HEK293 (cell line): ENCODE results near the gene PLPPR2.

Experiments
- CTCF ChIA-PET: fragments of 350-600 bp; formaldehyde crosslinking; extraction: SDS; loops from one replicate; lab custom pipeline; 2021; ENCODE audit warnings: antibody characterized with exemption; lab: Yijun Ruan, JAX
- POLR2A ChIA-PET: fragments of 300-600 bp; formaldehyde crosslinking; extraction: SDS; loops from one replicate; lab custom pipeline; 2020; ENCODE audit warnings: antibody characterized with exemption, inconsistent platforms; lab: Yijun Ruan, JAX
- H3K27ac ChIP-seq: fragments of 200-500 bp; sonication (Bioruptor generic); 2 replicates; pipeline ENCODE4 v1.5.1; 2014; ENCODE audit warnings: low read depth, low read length, control low read depth, inconsistent platforms; ENCODE audit errors: extremely low read depth
- H3K36me3 ChIP-seq, 2 experiments: fragments of 200-500 bp in 1 of 2; sonication (Bioruptor generic) in 1 of 2; 1 replicate in 1 of 2; 2 replicates in 1 of 2; pipeline ENCODE4 v1.5.1; 2014 to 2017; ENCODE audit warnings: inconsistent platforms in 2 of 2, low read length in 2 of 2; ENCODE audit not compliant: control insufficient read depth in 2 of 2, insufficient read depth in 1 of 2
- H3K4me1 ChIP-seq: fragments of 200-500 bp; sonication (Bioruptor generic); 2 replicates; pipeline ENCODE4 v1.5.1; 2014; ENCODE audit warnings: mild to moderate bottlenecking, low read length, inconsistent platforms; ENCODE audit not compliant: control insufficient read depth, insufficient read depth
- H3K4me3 ChIP-seq: 2 replicates; pipeline ENCODE4 v1.5.1; 2011; ENCODE audit warnings: low read depth, mild to moderate bottlenecking, control low read depth, low read length, moderate library complexity
- H3K9me3 ChIP-seq: fragments of 200-500 bp; sonication (Bioruptor generic); 2 replicates; pipeline ENCODE4 v1.5.1; 2014; ENCODE audit warnings: low read depth, low read length, inconsistent platforms; ENCODE audit not compliant: control insufficient read depth, insufficient read depth
- BCL11A ChIP-seq: fragments of 450-650 bp; formaldehyde crosslinking; IDR thresholded peaks from 2 replicates; pipeline ENCODE4 v1.5.1; 2016; ENCODE audit warnings: low read depth, missing biosample characterization, missing genetic modification characterization
- EGR2 ChIP-seq: fragments of 450-650 bp; formaldehyde crosslinking; IDR thresholded peaks from 2 replicates; pipeline ENCODE4 v1.5.1; 2016; ENCODE audit warnings: low read depth, missing biosample characterization, missing genetic modification characterization
- GLI2 ChIP-seq: fragments of 450-650 bp; formaldehyde crosslinking; IDR thresholded peaks from 2 replicates; pipeline ENCODE4; 2017; ENCODE audit warnings: missing biosample characterization, missing genetic modification characterization, low read depth, borderline replicate concordance
- GLIS1 ChIP-seq: fragments of 450-650 bp; formaldehyde crosslinking; IDR thresholded peaks from 2 replicates; pipeline ENCODE4 v1.5.1; 2016; ENCODE audit warnings: missing biosample characterization, missing genetic modification characterization
- GLIS2 ChIP-seq: fragments of 450-650 bp; formaldehyde crosslinking; IDR thresholded peaks from 2 replicates; pipeline ENCODE4 v1.5.1; 2016; ENCODE audit warnings: missing biosample characterization, missing genetic modification characterization
- PRDM6 ChIP-seq: fragments of 450-650 bp; formaldehyde crosslinking; IDR thresholded peaks from 2 replicates; pipeline ENCODE4 v1.5.1; 2017; ENCODE audit warnings: missing biosample characterization, missing genetic modification characterization
- WT1 ChIP-seq: fragments of 450-650 bp; formaldehyde crosslinking; IDR thresholded peaks from 2 replicates; pipeline ENCODE4 v1.5.1; 2016; ENCODE audit warnings: missing biosample characterization, missing genetic modification characterization
- ZFP3 ChIP-seq: fragments of 450-650 bp; formaldehyde crosslinking; IDR thresholded peaks from 2 replicates; pipeline ENCODE4 v1.5.1; 2016; ENCODE audit warnings: low read depth, missing biosample characterization, missing genetic modification characterization
- ZNF221 ChIP-seq: fragments of 450-650 bp; formaldehyde crosslinking; IDR thresholded peaks from 2 replicates; pipeline ENCODE4 v1.5.1; 2017; ENCODE audit warnings: missing biosample characterization, missing genetic modification characterization, borderline replicate concordance
- ZNF26 ChIP-seq: fragments of 450-650 bp; formaldehyde crosslinking; IDR thresholded peaks from 2 replicates; pipeline ENCODE4 v1.5.1; 2016; ENCODE audit warnings: missing biosample characterization, missing genetic modification characterization
- ZNF311 ChIP-seq: fragments of 450-650 bp; formaldehyde crosslinking; IDR thresholded peaks from 2 replicates; pipeline ENCODE4 v1.5.1; 2017; ENCODE audit warnings: missing biosample characterization, missing genetic modification characterization, borderline replicate concordance
- ZNF366 ChIP-seq: fragments of 450-650 bp; formaldehyde crosslinking; conservative IDR thresholded peaks from 2 replicates; pipeline ENCODE4 v1.5.1; 2016; ENCODE audit warnings: missing biosample characterization, missing genetic modification characterization
- ZNF394 ChIP-seq: fragments of 450-650 bp; formaldehyde crosslinking; IDR thresholded peaks from 2 replicates; pipeline ENCODE4 v1.5.1; 2016; ENCODE audit warnings: missing biosample characterization, missing genetic modification characterization, mild to moderate bottlenecking, moderate library complexity, borderline replicate concordance
- ZNF560 ChIP-seq: fragments of 450-650 bp; formaldehyde crosslinking; IDR thresholded peaks from 2 replicates; pipeline ENCODE4 v1.5.1; 2017; ENCODE audit warnings: missing biosample characterization, missing genetic modification characterization, borderline replicate concordance
- ZNF596 ChIP-seq: fragments of 450-650 bp; IDR thresholded peaks from 2 replicates; pipeline ENCODE4 v1.5.0; 2018; ENCODE audit warnings: missing biosample characterization, mild to moderate bottlenecking, missing genetic modification characterization, moderate library complexity
- ZNF843 ChIP-seq: fragments of 450-650 bp; formaldehyde crosslinking; IDR thresholded peaks from 2 replicates; pipeline ENCODE4 v1.5.1; 2016; ENCODE audit warnings: missing biosample characterization, missing genetic modification characterization
- ZSCAN16 ChIP-seq: fragments of 450-650 bp; formaldehyde crosslinking; IDR thresholded peaks from 2 replicates; pipeline ENCODE4 v1.5.1; 2016; ENCODE audit warnings: missing biosample characterization, missing genetic modification characterization
- TF ChIP-seq, protein P1 (sequence below): fragments of 450-650 bp; formaldehyde crosslinking; IDR thresholded peaks from 2 replicates; pipeline ENCODE4 v1.5.1; 2017; ENCODE audit warnings: missing biosample characterization, mild to moderate bottlenecking, missing genetic modification characterization, moderate library complexity
- TF ChIP-seq, protein P2 (sequence below): fragments of 450-650 bp; formaldehyde crosslinking; IDR thresholded peaks from 2 replicates; pipeline ENCODE4 v1.5.1; 2016; ENCODE audit warnings: missing biosample characterization, missing genetic modification characterization
- TF ChIP-seq, protein P3 (sequence below): fragments of 450-650 bp; formaldehyde crosslinking; IDR thresholded peaks from 2 replicates; pipeline ENCODE4 v1.5.1; 2017; ENCODE audit warnings: missing biosample characterization, missing genetic modification characterization

Gene PLPPR2

DNA sequence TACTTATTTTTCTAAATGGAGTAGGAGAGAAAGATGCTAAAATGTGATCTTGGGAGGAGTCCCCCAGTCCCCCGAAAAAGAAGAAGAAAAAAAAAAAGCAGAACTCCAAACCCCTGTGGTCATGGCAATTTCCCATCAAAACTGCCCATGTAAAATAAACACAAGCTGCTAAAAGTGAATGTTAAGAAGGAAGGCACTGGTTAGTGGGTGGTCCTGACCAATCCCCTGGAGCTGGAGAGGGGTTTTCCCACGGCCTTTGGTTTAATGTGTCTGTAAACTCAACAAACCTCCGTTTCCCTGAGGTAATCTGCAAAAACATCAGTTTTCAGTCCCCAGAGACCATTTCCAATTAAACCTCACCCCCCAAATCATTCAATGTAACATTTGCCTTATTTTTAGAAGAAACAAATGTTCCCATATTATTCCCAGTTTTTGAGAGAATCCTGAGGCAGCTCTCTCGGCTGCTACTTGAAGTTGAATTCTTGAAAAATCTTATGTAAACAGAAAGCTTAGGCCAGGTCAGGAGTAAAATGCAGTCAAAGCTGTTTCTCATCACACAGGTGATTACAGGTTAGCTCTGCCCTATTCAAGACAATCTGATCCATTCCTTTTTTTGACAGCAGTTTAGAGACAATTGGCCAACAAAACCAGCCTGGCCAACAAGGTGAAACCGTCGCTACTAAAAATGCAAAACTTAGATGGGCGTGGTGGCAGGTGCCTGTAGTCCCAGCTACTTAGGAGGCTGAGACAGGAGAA is 32.8 kb upstream of the PLPPR2 start:
- Histone ChIP-seq H3K36me3 (peaks cover 0 to 6% of the 10 kb centered on the region in 2 experiments; a peak in 2 of 3 replicates), H3K27ac (no peak overlapping the region), H3K9me3 (no peaks in the 10 kb centered on the region), H3K4me1 (peaks cover 20% of the 10 kb centered on the region), H3K4me3 (no peak overlapping the region)
- no peak for TF ChIP-seq ZNF843 (tag by site-specific recombination)
- peak; percentile 69 for TF ChIP-seq PRDM6 (tag by site-specific recombination)
- peak; percentile 19; the same call in 1 of the 2 replicates for TF ChIP-seq GLIS1
- CTCF ChIA-PET = interaction anchor here (0.7 to 1.9 kb wide), 8 partner anchors 10 to 379 kb away, joined by 3 to 10 read pairs (median 4); partner anchors contain the start of genes ODAD3 and PRKCSH
- POLR2A ChIA-PET = interaction anchor here (0.5 to 4.1 kb wide), 4 partner anchors 24 to 113 kb away, joined by 3 to 14 read pairs (median 6); partner anchors contain the start of genes CCDC159, ODAD3, PRKCSH and SWSAP1

- H3K27ac ChIP-seq = peak overlapping the region; percentile 63; the same call in 1 of the 2 replicates
- POLR2A ChIA-PET = interaction anchor here (0.6 to 4.1 kb wide), 10 partner anchors 16 to 948 kb away, joined by 3 to 14 read pairs (median 4); partner anchors contain the start of genes CCDC159, RAB3D, SWSAP1 and TMEM205
Measured at GRCh38 chr19:11323601-11324078, 31.6 kb upstream of the PLPPR2 start.

GRCh38 chr19:11324079-11324661 is 31.1 kb upstream of the PLPPR2 start:
- Histone ChIP-seq H3K27ac (peak overlapping the region; percentile 63; the same call in 1 of the 2 replicates), H3K4me3 (no peak overlapping the region), H3K36me3 (peaks cover 0 to 6% of the 10 kb centered on the region in 2 experiments; a peak in 2 of 3 replicates), H3K9me3 (no peaks in the 10 kb centered on the region), H3K4me1 (peaks cover 20% of the 10 kb centered on the region)
- CTCF ChIA-PET = interaction anchor here (0.6 to 1.9 kb wide), 4 partner anchors 28 to 285 kb away, joined by 4 to 6 read pairs (median 4); partner anchors contain the start of gene TSPAN16
- POLR2A ChIA-PET = interaction anchor here (0.6 to 4.1 kb wide), 10 partner anchors 16 to 948 kb away, joined by 3 to 14 read pairs (median 4); partner anchors contain the start of genes CCDC159, RAB3D, SWSAP1 and TMEM205
- TF ChIP-seq, protein P1, sequence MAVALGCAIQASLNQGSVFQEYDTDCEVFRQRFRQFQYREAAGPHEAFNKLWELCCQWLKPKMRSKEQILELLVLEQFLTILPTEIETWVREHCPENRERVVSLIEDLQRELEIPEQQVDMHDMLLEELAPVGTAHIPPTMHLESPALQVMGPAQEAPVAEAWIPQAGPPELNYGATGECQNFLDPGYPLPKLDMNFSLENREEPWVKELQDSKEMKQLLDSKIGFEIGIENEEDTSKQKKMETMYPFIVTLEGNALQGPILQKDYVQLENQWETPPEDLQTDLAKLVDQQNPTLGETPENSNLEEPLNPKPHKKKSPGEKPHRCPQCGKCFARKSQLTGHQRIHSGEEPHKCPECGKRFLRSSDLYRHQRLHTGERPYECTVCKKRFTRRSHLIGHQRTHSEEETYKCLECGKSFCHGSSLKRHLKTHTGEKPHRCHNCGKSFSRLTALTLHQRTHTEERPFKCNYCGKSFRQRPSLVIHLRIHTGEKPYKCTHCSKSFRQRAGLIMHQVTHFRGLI = peak; percentile 92
- TF ChIP-seq ZNF366 (tag by site-specific recombination) = no peak
- no peak for TF ChIP-seq ZNF311 (tag by site-specific recombination)
- TF ChIP-seq ZNF394 (tag by site-specific recombination) = no peak
- TF ChIP-seq GLIS2 (tag by site-specific recombination) = no peak
- TF ChIP-seq, protein P2, sequence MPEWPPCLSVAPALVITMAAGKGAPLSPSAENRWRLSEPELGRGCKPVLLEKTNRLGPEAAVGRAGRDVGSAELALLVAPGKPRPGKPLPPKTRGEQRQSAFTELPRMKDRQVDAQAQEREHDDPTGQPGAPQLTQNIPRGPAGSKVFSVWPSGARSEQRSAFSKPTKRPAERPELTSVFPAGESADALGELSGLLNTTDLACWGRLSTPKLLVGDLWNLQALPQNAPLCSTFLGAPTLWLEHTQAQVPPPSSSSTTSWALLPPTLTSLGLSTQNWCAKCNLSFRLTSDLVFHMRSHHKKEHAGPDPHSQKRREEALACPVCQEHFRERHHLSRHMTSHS (tag by site-specific recombination) = no peak
- TF ChIP-seq BCL11A = no peak

More at GRCh38 chr19:11323601-11324078, 31.6 kb upstream of the PLPPR2 start:
- CTCF ChIA-PET = interaction anchor here (0.5 to 1.9 kb wide), 6 partner anchors 9 to 129 kb away, joined by 3 to 10 read pairs (median 4); partner anchors contain the start of gene TSPAN16
- Histone ChIP-seq H3K4me1 (peaks cover 20% of the 10 kb centered on the region), H3K4me3 (no peak overlapping the region), H3K9me3 (no peaks in the 10 kb centered on the region), H3K36me3 (peaks cover 0 to 6% of the 10 kb centered on the region in 2 experiments; a peak in 2 of 3 replicates)
- TF ChIP-seq ZNF26 = no peak
- TF ChIP-seq ZFP3 = no peak
- no peak for TF ChIP-seq WT1
- TF ChIP-seq EGR2 (tag by site-specific recombination) = no peak
- TF ChIP-seq ZNF560 (tag by site-specific recombination) = no peak
- TF ChIP-seq, protein P3, sequence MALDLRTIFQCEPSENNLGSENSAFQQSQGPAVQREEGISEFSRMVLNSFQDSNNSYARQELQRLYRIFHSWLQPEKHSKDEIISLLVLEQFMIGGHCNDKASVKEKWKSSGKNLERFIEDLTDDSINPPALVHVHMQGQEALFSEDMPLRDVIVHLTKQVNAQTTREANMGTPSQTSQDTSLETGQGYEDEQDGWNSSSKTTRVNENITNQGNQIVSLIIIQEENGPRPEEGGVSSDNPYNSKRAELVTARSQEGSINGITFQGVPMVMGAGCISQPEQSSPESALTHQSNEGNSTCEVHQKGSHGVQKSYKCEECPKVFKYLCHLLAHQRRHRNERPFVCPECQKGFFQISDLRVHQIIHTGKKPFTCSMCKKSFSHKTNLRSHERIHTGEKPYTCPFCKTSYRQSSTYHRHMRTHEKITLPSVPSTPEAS (tag by site-specific recombination) = no peak
- TF ChIP-seq ZSCAN16 (tag by site-specific recombination) = no peak
- no peak for TF ChIP-seq ZNF596 (tag by site-specific recombination)
- TF ChIP-seq ZNF394 (tag by site-specific recombination) = no peak
- no peak for TF ChIP-seq ZNF221 (tag by site-specific recombination)
- no peak for TF ChIP-seq GLI2
